ENCODE measurements around the gene CCNY. TPM values are rescaled to one million over a fixed set of nuclear protein-coding genes. Genes with fewer than 3 reads are reported as not detected.

The CCNY gene
- total RNA-seq, 2 donors from 2014 or later = 40.1 to 84.6 TPM

- DNase-seq (ENCODE audit: low spot score) (no peak), ATAC-seq (ENCODE audit: insufficient number of reproducible peaks, low FRiP score, low read depth) (no peak)
- Histone ChIP-seq H3K27me3 (replicated peaks; ENCODE audit: insufficient read depth) (no peaks in the 10 kb centered on the region), H3K36me3 (no peaks in the 10 kb centered on the region), H3K27ac (no peak overlapping the region), H3K4me1 (ENCODE audit: control insufficient read depth in 1 of 2, low read depth in 2 of 2) (no peaks in the 10 kb centered on the region), H3K4me3 (no peak overlapping the region), H3K9me3 (no peaks in the 10 kb centered on the region)
- no peak for TF ChIP-seq CTCF (IDR thresholded peaks at IDR 0.05)
These were observed 248.6 kb downstream of the CCNY start for GRCh38 chr10:35584946-35585345.

GRCh38 chr10:35585356-35585755, 249.0 kb downstream of the CCNY start:
- Histone ChIP-seq H3K27me3 (replicated peaks; ENCODE audit: insufficient read depth) (no peaks in the 10 kb centered on the region), H3K27ac (no peak overlapping the region), H3K4me1 (ENCODE audit: control insufficient read depth in 1 of 2, low read depth in 2 of 2) (no peaks in the 10 kb centered on the region), H3K9me3 (no peaks in the 10 kb centered on the region), H3K36me3 (no peaks in the 10 kb centered on the region), H3K4me3 (no peak overlapping the region)
- no peak for TF ChIP-seq CTCF (IDR thresholded peaks at IDR 0.05)
- no peak for DNase-seq (ENCODE audit: low spot score)
- ATAC-seq (ENCODE audit: insufficient number of reproducible peaks, low FRiP score, low read depth) = no peak

GRCh38 chr10:35585903-35586535, 249.7 kb downstream of the CCNY start:
- no peaks in the 10 kb centered on the region for H3K9me3 ChIP-seq
- no peaks in the 10 kb centered on the region for H3K4me1 ChIP-seq (ENCODE audit: control insufficient read depth in 1 of 2, low read depth in 2 of 2)
- DNase-seq (ENCODE audit: low spot score) (no peak), ATAC-seq (ENCODE audit: insufficient number of reproducible peaks, low FRiP score, low read depth) (no peak)
- no peak overlapping the region for H3K27ac ChIP-seq
- H3K36me3 ChIP-seq = no peaks in the 10 kb centered on the region
- TF ChIP-seq CTCF (IDR thresholded peaks at IDR 0.05) = no peak
- H3K4me3 ChIP-seq = no peak overlapping the region
- H3K27me3 ChIP-seq (replicated peaks; ENCODE audit: insufficient read depth) = no peaks in the 10 kb centered on the region

- no peak overlapping the region for H3K4me3 ChIP-seq
- TF ChIP-seq CTCF (IDR thresholded peaks at IDR 0.05) = no peak
- H3K36me3 ChIP-seq = no peaks in the 10 kb centered on the region
- no peaks in the 10 kb centered on the region for H3K4me1 ChIP-seq (ENCODE audit: control insufficient read depth in 1 of 2, low read depth in 2 of 2)
- no peaks in the 10 kb centered on the region for H3K27me3 ChIP-seq (replicated peaks; ENCODE audit: insufficient read depth)
- DNase-seq (ENCODE audit: low spot score) (no peak), ATAC-seq (ENCODE audit: insufficient number of reproducible peaks, low FRiP score, low read depth) (no peak)
- no peak overlapping the region for H3K27ac ChIP-seq
- H3K9me3 ChIP-seq = no peaks in the 10 kb centered on the region
These were observed 252.5 kb downstream of the CCNY start for GRCh38 chr10:35588836-35589235.

GRCh38 chr10:35592441-35592840, 256.1 kb downstream of the CCNY start:
- DNase-seq (ENCODE audit: low spot score) = no peak
- no peak for TF ChIP-seq CTCF (IDR thresholded peaks at IDR 0.05)
- no peaks in the 10 kb centered on the region for H3K36me3 ChIP-seq

More at GRCh38 chr10:35592441-35592840, 256.1 kb downstream of the CCNY start:
- Histone ChIP-seq H3K9me3 (no peaks in the 10 kb centered on the region), H3K4me3 (no peak overlapping the region), H3K27ac (no peak overlapping the region), H3K4me1 (ENCODE audit: control insufficient read depth in 1 of 2, low read depth in 2 of 2) (no peaks in the 10 kb centered on the region), H3K27me3 (replicated peaks; ENCODE audit: insufficient read depth) (no peaks in the 10 kb centered on the region)
- no peak for ATAC-seq (ENCODE audit: insufficient number of reproducible peaks, low FRiP score, low read depth)
